Astrocyte (in vitro differentiated cells and primary cell): ENCODE data around the gene ZFYVE28. TPM values are rescaled to one million over a fixed set of nuclear protein-coding genes. Genes with fewer than 3 reads are reported as not detected.

Experiments
- DNase-seq: peaks from one replicate; pipeline ENCODE4 v3.0.0-alpha.2; 2010; ENCODE audit warnings: low read depth
- FAIRE-seq: peaks from 2 replicates; lab custom pipeline; 2011; peaks lifted over from hg19 to GRCh38; lab: Jason Lieb, UNC
- H2AFZ ChIP-seq: 2 replicates; pipeline ENCODE4 v1.6.0; 2012; ENCODE audit warnings: low read depth, low read length, inconsistent platforms
- H3K27ac ChIP-seq: 2 replicates; pipeline ENCODE4 v1.5.1; 2011; ENCODE audit warnings: low read depth, low read length, inconsistent platforms
- H3K27me3 ChIP-seq: 2 replicates; pipeline ENCODE4 v1.6.0; 2011; ENCODE audit warnings: low read length, inconsistent platforms; ENCODE audit not compliant: insufficient read depth
- H3K36me3 ChIP-seq: 2 replicates; pipeline ENCODE4 v1.5.1; 2011; ENCODE audit warnings: low read length, inconsistent platforms; ENCODE audit not compliant: insufficient read depth
- H3K4me1 ChIP-seq: 2 replicates; pipeline ENCODE4 v1.5.1; 2011; ENCODE audit warnings: low read length, inconsistent platforms; ENCODE audit not compliant: insufficient read depth
- H3K4me2 ChIP-seq: 2 replicates; pipeline ENCODE4 v1.6.0; 2012; ENCODE audit warnings: low read length, inconsistent platforms
- H3K4me3 ChIP-seq: 2 replicates; pipeline ENCODE4 v1.5.1; 2011; ENCODE audit warnings: low read depth, mild to moderate bottlenecking, low read length, inconsistent platforms; ENCODE audit not compliant: insufficient read depth
- H3K79me2 ChIP-seq: 2 replicates; pipeline ENCODE4 v1.6.0; 2012; ENCODE audit warnings: mild to moderate bottlenecking, low read length, inconsistent platforms; ENCODE audit not compliant: insufficient read depth
- H3K9ac ChIP-seq: 2 replicates; pipeline ENCODE4 v1.6.0; 2012; ENCODE audit warnings: mild to moderate bottlenecking, low read length, inconsistent platforms
- H3K9me3 ChIP-seq: 2 replicates; pipeline ENCODE4 v1.5.1; 2012; ENCODE audit warnings: low read depth, mild to moderate bottlenecking, low read length, inconsistent platforms; ENCODE audit not compliant: insufficient read depth
- H4K20me1 ChIP-seq: 2 replicates; pipeline ENCODE4 v1.6.0; 2012; ENCODE audit warnings: low read length, inconsistent platforms; ENCODE audit not compliant: insufficient read depth
- H3K27ac Mint-ChIP-seq: one replicate; pipeline ENCODE4 v1.8.0; 2021; ENCODE audit warnings: mild to moderate bottlenecking, mixed read lengths; ENCODE audit not compliant: unreplicated experiment
- H3K27me3 Mint-ChIP-seq: one replicate; pipeline ENCODE4 v1.8.0; 2021; ENCODE audit warnings: low read depth, mixed read lengths; ENCODE audit not compliant: unreplicated experiment
- H3K36me3 Mint-ChIP-seq: one replicate; pipeline ENCODE4 v1.8.0; 2021; ENCODE audit warnings: low read depth, mixed read lengths; ENCODE audit not compliant: unreplicated experiment
- H3K4me1 Mint-ChIP-seq: one replicate; pipeline ENCODE4 v1.8.0; 2021; ENCODE audit warnings: low read depth, mixed read lengths; ENCODE audit not compliant: unreplicated experiment
- H3K4me3 Mint-ChIP-seq: one replicate; pipeline ENCODE4 v1.8.0; 2021; ENCODE audit warnings: mild to moderate bottlenecking, moderate library complexity, mixed read lengths; ENCODE audit not compliant: unreplicated experiment
- H3K9me3 Mint-ChIP-seq: one replicate; pipeline ENCODE4 v1.8.0; 2021; ENCODE audit warnings: mild to moderate bottlenecking, mixed read lengths; ENCODE audit not compliant: unreplicated experiment
- CTCF ChIP-seq: IDR thresholded peaks from 2 replicates; pipeline ENCODE4 v1.5.1; 2011; ENCODE audit warnings: low read depth, mild to moderate bottlenecking, inconsistent platforms, low read length, moderate library complexity; ENCODE audit not compliant: insufficient read depth
- EZH2 ChIP-seq: IDR thresholded peaks from 2 replicates; pipeline ENCODE4 v1.6.1; 2012; ENCODE audit warnings: mild to moderate bottlenecking, low read length, inconsistent platforms; ENCODE audit not compliant: insufficient read depth
- total RNA-seq: library from RNA; stranded (reverse); gene quantifications from 2 replicates; pipeline ENCODE4 v1.2.1, GENCODE V29; 2021

The ZFYVE28 gene
- total RNA-seq, 1 donor from 2014 or later: 0.68 TPM

GRCh38 chr4:2220016-2220630, 198.3 kb downstream of the ZFYVE28 start:
- H3K4me2 ChIP-seq: no peak overlapping the region
- H3K9ac ChIP-seq: no peak overlapping the region
- no peak overlapping the region for H2AFZ ChIP-seq
- no peaks in the 10 kb centered on the region for H3K9me3 Mint-ChIP-seq
- peak overlapping the region; percentile 9 for H3K27ac Mint-ChIP-seq
- H3K27me3 Mint-ChIP-seq: peaks cover 17% of the 10 kb centered on the region
- peak; percentile 92 for TF ChIP-seq CTCF
- no peak for TF ChIP-seq EZH2
- no peak overlapping the region for H3K27ac ChIP-seq
- H4K20me1 ChIP-seq: peaks cover 25% of the 10 kb centered on the region
- peaks cover 3% of the 10 kb centered on the region for H3K27me3 ChIP-seq
- H3K4me1 ChIP-seq: peaks cover 4% of the 10 kb centered on the region
- H3K4me1 Mint-ChIP-seq: peaks cover 12% of the 10 kb centered on the region
- H3K36me3 Mint-ChIP-seq: peaks cover 4% of the 10 kb centered on the region
- H3K36me3 ChIP-seq: peaks cover 2% of the 10 kb centered on the region
- DNase-seq (peak; percentile 33), FAIRE-seq (no peak)
- peak overlapping the region; percentile 3 for H3K4me3 Mint-ChIP-seq
- H3K79me2 ChIP-seq: no peaks in the 10 kb centered on the region
- H3K9me3 ChIP-seq: no peaks in the 10 kb centered on the region
- H3K4me3 ChIP-seq: no peak overlapping the region

Other genes starting within 250 kb of the ZFYVE28 start
- 9.1 and 10.7 TPM in 2 replicates for gene HAUS3, start 176.5 kb downstream of the ZFYVE28 start, total RNA-seq
- gene POLN, start 176.5 kb downstream of the ZFYVE28 start, total RNA-seq: 3.1 and 3.6 TPM in 2 replicates
- 92.0 and 92.3 TPM in 2 replicates for gene MXD4, start 156.5 kb downstream of the ZFYVE28 start, total RNA-seq
- gene CFAP99, start 310 bp upstream of the ZFYVE28 start, total RNA-seq: not detected in 2 replicates
- gene RNF4, start 50.5 kb upstream of the ZFYVE28 start, total RNA-seq: 73.6 and 77.2 TPM in 2 replicates
- 27.1 and 28.8 TPM in 2 replicates for gene FAM193A, start 118.0 kb upstream of the ZFYVE28 start, total RNA-seq